ENCODE measurements around the gene ADGRL3. TPM values are rescaled to one million over a fixed set of nuclear protein-coding genes. Genes with fewer than 3 reads are reported as not detected.

The ADGRL3 gene
- total RNA-seq, 4 donors from 2014 or later = 0.19 to 7.8 (median 1.3) TPM

GRCh38 chr4:61336488-61336887 is 136.4 kb downstream of the ADGRL3 start:
- Histone ChIP-seq H3K27ac (no peak overlapping the region), H3K27me3 (no peaks in the 10 kb centered on the region), H3K4me3 (no peak overlapping the region), H3K9me3 (no peaks in the 10 kb centered on the region), H3K4me1 (no peaks in the 10 kb centered on the region), H3K36me3 (no peaks in the 10 kb centered on the region)
- intact Hi-C loops (cut with DNase I) = no loop called here
- WGBS, 2 donors = 89 to 91% methylated on average over 5 of the region's 5 CpGs
- DNase-seq = no peak
- TF ChIP-seq POLR2A (IDR thresholded peaks at IDR 0.05) (no peak), CTCF (IDR thresholded peaks at IDR 0.05) (no peak)

GRCh38 chr4:61336916-61337315 is 136.8 kb downstream of the ADGRL3 start:
- no peaks in the 10 kb centered on the region for H3K9me3 ChIP-seq
- no peak for DNase-seq
- no peaks in the 10 kb centered on the region for H3K4me1 ChIP-seq
- H3K36me3 ChIP-seq = no peaks in the 10 kb centered on the region
- intact Hi-C loops (cut with DNase I) = no loop called here
- no peak overlapping the region for H3K27ac ChIP-seq
- no peak overlapping the region for H3K4me3 ChIP-seq
- TF ChIP-seq POLR2A (IDR thresholded peaks at IDR 0.05) (no peak), CTCF (IDR thresholded peaks at IDR 0.05) (no peak)
- 80 to 94% methylated on average over 1 of the region's 1 CpG for WGBS, 2 donors
- H3K27me3 ChIP-seq = no peaks in the 10 kb centered on the region

- Histone ChIP-seq H3K27ac (no peak overlapping the region), H3K27me3 (no peaks in the 10 kb centered on the region), H3K4me3 (no peak overlapping the region), H3K36me3 (no peaks in the 10 kb centered on the region), H3K9me3 (no peaks in the 10 kb centered on the region), H3K4me1 (no peaks in the 10 kb centered on the region)
- TF ChIP-seq POLR2A (IDR thresholded peaks at IDR 0.05) (no peak), CTCF (IDR thresholded peaks at IDR 0.05) (no peak)
- intact Hi-C loops (cut with DNase I) = no loop called here
- DNase-seq = no peak
- WGBS, 2 donors = 69 to 72% methylated on average over 3 of the region's 3 CpGs
These were observed 141.9 kb downstream of the ADGRL3 start for GRCh38 chr4:61342061-61342460.

- no peaks in the 10 kb centered on the region for H3K9me3 ChIP-seq
- no peaks in the 10 kb centered on the region for H3K27me3 ChIP-seq
- no peaks in the 10 kb centered on the region for H3K36me3 ChIP-seq
- H3K4me1 ChIP-seq = no peaks in the 10 kb centered on the region
- no peak for TF ChIP-seq CTCF (IDR thresholded peaks at IDR 0.05)
- TF ChIP-seq POLR2A (IDR thresholded peaks at IDR 0.05) = no peak
- no peak for DNase-seq
- no peak overlapping the region for H3K27ac ChIP-seq
- intact Hi-C loops (cut with DNase I) = no loop called here
- H3K4me3 ChIP-seq = no peak overlapping the region
These were observed 150.8 kb downstream of the ADGRL3 start for GRCh38 chr4:61350932-61351331.

- no peaks in the 10 kb centered on the region for H3K36me3 ChIP-seq
- H3K27ac ChIP-seq = no peak overlapping the region
- 59 to 72% methylated on average over 1 of the region's 1 CpG for WGBS, 2 donors
- no peaks in the 10 kb centered on the region for H3K4me1 ChIP-seq
- H3K4me3 ChIP-seq = no peak overlapping the region
- H3K9me3 ChIP-seq = no peaks in the 10 kb centered on the region
- intact Hi-C loops (cut with DNase I) = no loop called here
- TF ChIP-seq CTCF (IDR thresholded peaks at IDR 0.05) = no peak
- TF ChIP-seq POLR2A (IDR thresholded peaks at IDR 0.05) = no peak
- DNase-seq = no peak
- H3K27me3 ChIP-seq = no peaks in the 10 kb centered on the region
These were observed 156.6 kb downstream of the ADGRL3 start for GRCh38 chr4:61356696-61357095.
